Measurements from ENCODE around the gene NELL2. TPM values are rescaled to one million over a fixed set of nuclear protein-coding genes. Genes with fewer than 3 reads are reported as not detected.
"Not testable (repeated sequence)": the region's sequence is repeated elsewhere in the genome, so short reads cannot be mapped to it uniquely, and the experiment has no call there.

Gene NELL2
- total RNA-seq, 6 donors from 2014 or later = 1.1 to 19.3 (median 4.2) TPM

- DNase-seq (no peak), ATAC-seq (ENCODE audit: low FRiP score in 2 of 2) (no peak)
- Histone ChIP-seq H3K4me1 (no peaks in the 10 kb centered on the region), H3K36me3 (no peaks in the 10 kb centered on the region), H3K27ac (no peak overlapping the region), H3K9me3 (no peaks in the 10 kb centered on the region), H3K27me3 (no peaks in the 10 kb centered on the region), H3K4me3 (no peak overlapping the region)
- no peak for TF ChIP-seq POLR2A (IDR thresholded peaks at IDR 0.05)
- TF ChIP-seq POLR2AphosphoS5 (IDR thresholded peaks at IDR 0.05) = no peak
- 88 to 91% methylated on average over 3 of the region's 3 CpGs for WGBS, 2 donors
Measured at GRCh38 chr12:44689587-44689986, 186.5 kb downstream of the NELL2 start.

DNA sequence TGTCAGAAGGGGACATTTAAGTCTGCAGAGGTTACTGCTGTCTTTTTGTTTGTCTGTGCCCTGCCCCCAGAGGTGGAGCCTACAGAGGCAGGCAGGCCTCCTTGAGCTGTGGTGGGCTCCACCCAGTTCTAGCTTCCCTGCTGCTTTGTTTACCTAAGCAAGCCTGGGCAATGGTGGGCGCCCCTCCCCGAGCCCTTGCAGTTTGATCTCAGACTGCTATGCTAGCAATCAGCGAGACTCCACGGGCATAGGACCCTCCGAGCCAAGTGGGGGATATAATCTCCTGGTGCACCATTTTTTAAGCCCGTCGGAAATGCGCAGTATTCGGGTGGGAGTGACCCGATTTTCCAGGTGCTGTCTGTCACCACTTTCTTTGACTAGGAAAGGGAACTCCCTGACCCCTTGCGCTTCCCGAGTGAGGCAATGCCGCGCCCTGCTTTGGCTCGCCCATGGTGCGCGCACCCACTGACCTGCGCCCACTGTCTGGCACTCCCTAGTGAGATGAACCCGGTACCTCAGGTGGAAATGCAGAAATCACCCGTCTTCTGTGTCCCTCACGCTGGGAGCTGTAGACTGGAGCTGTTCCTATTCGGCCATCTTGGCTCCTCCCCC is 189.2 kb downstream of the NELL2 start:
- H3K27me3 ChIP-seq; H3K4me1 ChIP-seq; H3K9me3 ChIP-seq; H3K27ac ChIP-seq; ATAC-seq (ENCODE audit: low FRiP score in 2 of 2); H3K4me3 ChIP-seq; H3K36me3 ChIP-seq: not testable (repeated sequence)
- WGBS, 2 donors = 92 to 96% methylated on average over 22 of the region's 22 CpGs
- peak in 1 of 2 donors; percentile 40 for DNase-seq

DNA sequence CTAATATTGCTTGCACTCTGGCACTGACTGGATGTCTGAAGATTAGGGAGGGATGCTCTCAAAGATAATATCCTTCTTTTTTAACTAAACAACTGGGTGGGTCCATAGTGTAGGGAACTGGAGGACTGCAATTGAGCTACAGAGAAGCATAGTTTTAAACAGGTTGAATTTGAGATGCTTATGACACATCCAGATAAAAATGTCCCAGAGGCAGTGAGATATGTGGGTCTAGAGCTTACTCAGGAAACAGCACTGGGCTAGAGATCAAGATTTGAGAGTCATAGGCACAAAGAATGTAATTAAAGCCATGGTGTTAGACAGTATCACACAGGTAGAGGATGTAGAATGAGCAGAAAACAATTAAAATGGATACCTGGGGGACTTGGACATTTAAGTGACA is 198.4 kb downstream of the NELL2 start:
- Histone ChIP-seq H3K27me3 (no peaks in the 10 kb centered on the region), H3K27ac (no peak overlapping the region), H3K36me3 (no peaks in the 10 kb centered on the region), H3K4me1 (no peaks in the 10 kb centered on the region), H3K9me3 (no peaks in the 10 kb centered on the region), H3K4me3 (no peak overlapping the region)
- TF ChIP-seq POLR2AphosphoS5 (IDR thresholded peaks at IDR 0.05) = no peak
- no peak for ATAC-seq (ENCODE audit: low FRiP score in 2 of 2)
- no peak for DNase-seq

DNA sequence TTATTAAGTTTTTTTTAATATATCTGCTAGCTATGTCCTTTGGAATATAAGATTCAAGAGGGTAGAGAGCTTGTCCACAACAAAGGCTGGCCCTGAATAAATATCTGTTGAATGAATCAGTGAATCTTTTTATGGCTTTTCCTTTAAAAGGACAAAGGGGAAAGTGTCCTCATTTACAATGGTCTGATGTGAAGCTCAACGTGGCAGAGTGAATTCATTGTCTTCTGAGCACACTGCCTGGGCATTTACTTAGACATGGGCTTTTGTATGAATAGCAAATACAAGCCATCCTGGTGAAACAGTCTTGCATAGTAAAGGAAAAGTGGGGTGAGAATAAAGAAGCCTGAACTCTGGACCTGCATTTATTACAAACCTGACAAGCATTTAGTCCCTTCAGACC is 201.2 kb downstream of the NELL2 start:
- TF ChIP-seq EP300 (IDR thresholded peaks at IDR 0.05) = no peak
- no peak for TF ChIP-seq POLR2A (IDR thresholded peaks at IDR 0.05)
- no peak for TF ChIP-seq CTCF (IDR thresholded peaks at IDR 0.05)
- no peak for TF ChIP-seq POLR2AphosphoS5 (IDR thresholded peaks at IDR 0.05)
- Histone ChIP-seq H3K27ac (no peak overlapping the region), H3K4me3 (no peak overlapping the region), H3K4me1 (no peaks in the 10 kb centered on the region), H3K27me3 (no peaks in the 10 kb centered on the region), H3K36me3 (no peaks in the 10 kb centered on the region), H3K9me3 (no peaks in the 10 kb centered on the region)
- WGBS, 2 donors = 24 to 31% methylated on average over 1 of the region's 1 CpG
- no peak for ATAC-seq (ENCODE audit: low FRiP score in 2 of 2)
- no peak for DNase-seq

GRCh38 chr12:44673811-44674210 is 202.3 kb downstream of the NELL2 start:
- no peaks in the 10 kb centered on the region for H3K4me1 ChIP-seq
- H3K27ac ChIP-seq = no peak overlapping the region
- H3K4me3 ChIP-seq = no peak overlapping the region
- no peak for ATAC-seq (ENCODE audit: low FRiP score in 2 of 2)
- no peaks in the 10 kb centered on the region for H3K36me3 ChIP-seq
- peaks cover 0 to 4% (median 0%) of the 10 kb centered on the region in 4 donors for H3K9me3 ChIP-seq
- no peaks in the 10 kb centered on the region for H3K27me3 ChIP-seq
- WGBS, 2 donors = 63 to 76% methylated on average over 1 of the region's 1 CpG
- no peak for DNase-seq
- TF ChIP-seq POLR2AphosphoS5 (IDR thresholded peaks at IDR 0.05) (no peak), CTCF (IDR thresholded peaks at IDR 0.05) (no peak), POLR2A (IDR thresholded peaks at IDR 0.05) (no peak), EP300 (IDR thresholded peaks at IDR 0.05) (no peak)

DNA sequence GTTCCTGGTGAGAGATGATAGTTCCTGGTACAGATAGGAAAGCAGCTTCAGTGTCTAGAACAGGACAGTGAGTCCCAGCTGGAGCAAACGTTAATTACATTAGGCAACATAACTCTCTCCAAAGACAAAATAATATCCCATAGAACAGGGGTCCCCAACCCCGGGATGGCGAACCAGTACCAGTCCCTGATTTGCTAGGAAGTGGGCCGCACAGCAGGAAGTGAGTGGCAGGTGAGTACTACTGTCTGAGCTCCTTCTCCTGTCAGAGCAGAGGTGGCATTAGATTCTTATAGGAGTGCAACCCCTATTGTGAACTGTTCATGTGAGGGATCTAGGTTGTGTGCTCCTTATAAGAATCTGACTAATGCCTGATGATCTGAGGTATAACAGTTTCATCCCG is 204.1 kb downstream of the NELL2 start:
- H3K27me3 ChIP-seq = no peaks in the 10 kb centered on the region
- DNase-seq (no peak), ATAC-seq (ENCODE audit: low FRiP score in 2 of 2) (no peak)
- WGBS, 2 donors = 87 to 91% methylated on average over 5 of the region's 5 CpGs
- H3K27ac ChIP-seq = no peak overlapping the region
- H3K4me1 ChIP-seq = no peaks in the 10 kb centered on the region
- H3K4me3 ChIP-seq = no peak overlapping the region
- TF ChIP-seq POLR2AphosphoS5 (IDR thresholded peaks at IDR 0.05) = no peak
- TF ChIP-seq EP300 (IDR thresholded peaks at IDR 0.05) = no peak
- TF ChIP-seq CTCF (IDR thresholded peaks at IDR 0.05) = no peak
- TF ChIP-seq POLR2A (IDR thresholded peaks at IDR 0.05) = no peak
- H3K9me3 ChIP-seq = peaks cover 0 to 13% (median 0%) of the 10 kb centered on the region in 4 donors
- no peaks in the 10 kb centered on the region for H3K36me3 ChIP-seq

Data from upper lobe of left lung (tissue), 6 donors.